NCI-H524 (cell line): ENCODE results near the gene NFIB.

ENCODE experiments used
- DNase-seq, 2 experiments: peaks; one replicate each; lab custom pipeline; 2025; lab: John Stamatoyannopoulos, UW

NFIB gene

DNA sequence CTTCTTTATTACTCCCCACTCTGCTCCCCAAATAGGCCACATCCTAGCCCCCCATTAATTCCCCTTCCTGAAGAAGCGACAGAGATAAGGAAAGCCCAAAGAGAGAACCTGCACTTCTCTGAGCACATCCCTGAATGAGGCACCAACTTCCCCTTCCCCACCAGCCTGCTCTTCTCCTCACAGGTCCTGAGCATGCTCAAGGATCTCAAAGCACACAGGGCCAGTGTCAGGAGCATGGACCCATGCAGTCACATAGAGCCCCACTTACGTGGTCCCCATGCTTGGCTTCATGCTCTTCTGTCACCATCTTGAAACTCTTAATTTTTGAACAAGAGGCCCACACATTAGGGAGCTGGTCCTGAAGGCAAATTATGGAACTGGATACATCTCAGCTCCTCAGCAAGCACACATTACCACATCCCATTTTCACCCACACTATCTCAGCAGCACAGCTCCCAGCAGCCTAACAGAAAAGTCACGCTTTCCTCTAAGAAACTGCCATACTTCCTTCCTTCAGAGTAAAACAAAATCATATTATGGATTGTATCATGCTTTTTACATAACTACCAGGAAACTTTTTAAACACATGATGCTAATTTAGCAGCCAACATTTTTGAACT, 99.8 kb downstream of the NFIB start:
- no peak for DNase-seq

DNA sequence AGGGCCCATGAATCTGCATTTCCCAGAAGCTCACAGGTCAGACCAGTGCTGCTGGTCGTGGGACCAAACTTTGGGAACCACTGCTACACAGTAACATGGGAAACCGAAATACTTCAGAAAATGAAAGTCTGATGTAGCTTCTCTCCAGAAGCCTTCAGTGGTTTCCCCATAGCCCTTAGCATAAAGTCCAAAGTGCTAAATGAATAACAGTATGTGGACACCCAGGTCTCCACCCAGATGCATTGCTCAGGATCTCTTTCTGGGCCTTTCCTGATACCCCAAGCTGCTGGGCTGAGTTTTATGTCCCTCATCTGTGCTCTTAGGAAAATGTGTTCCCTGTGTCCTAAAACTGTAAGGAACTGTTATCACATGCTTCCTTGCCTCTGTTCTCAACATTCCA, 100.4 kb downstream of the NFIB start:
- no peak for DNase-seq

DNA sequence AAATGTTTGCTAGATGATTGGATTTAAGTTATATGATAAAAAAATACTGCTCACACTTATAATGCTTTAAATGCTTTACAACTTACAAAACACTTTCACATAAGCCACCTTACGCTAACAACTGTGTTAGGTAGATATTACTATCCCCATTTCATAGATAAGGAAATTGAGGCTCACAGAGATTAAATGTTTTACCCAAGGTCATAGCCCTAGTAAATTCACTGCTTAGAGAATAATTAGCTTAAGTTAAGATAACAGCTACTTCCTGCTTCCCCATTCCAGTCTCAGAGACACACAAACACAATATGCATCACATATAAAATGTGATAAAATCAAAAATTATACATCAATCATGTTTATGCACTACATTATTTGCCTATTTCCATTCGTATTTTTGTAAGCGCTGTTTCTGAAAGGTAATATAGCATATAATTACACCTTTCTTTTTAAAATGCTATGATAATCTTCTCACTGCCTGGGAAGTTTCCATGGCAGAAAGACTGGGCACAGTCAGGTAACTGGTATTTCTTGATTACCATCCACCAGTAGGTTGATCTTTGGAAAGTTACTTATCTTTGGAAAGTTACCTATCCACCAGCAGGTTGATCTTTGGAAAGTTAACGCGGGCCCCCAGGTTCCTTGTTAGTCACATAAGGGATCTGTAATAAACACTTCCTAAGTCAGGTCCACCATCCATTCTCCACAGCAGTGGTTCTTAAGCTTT, 101.1 kb downstream of the NFIB start:
- DNase-seq, result no peak

DNA sequence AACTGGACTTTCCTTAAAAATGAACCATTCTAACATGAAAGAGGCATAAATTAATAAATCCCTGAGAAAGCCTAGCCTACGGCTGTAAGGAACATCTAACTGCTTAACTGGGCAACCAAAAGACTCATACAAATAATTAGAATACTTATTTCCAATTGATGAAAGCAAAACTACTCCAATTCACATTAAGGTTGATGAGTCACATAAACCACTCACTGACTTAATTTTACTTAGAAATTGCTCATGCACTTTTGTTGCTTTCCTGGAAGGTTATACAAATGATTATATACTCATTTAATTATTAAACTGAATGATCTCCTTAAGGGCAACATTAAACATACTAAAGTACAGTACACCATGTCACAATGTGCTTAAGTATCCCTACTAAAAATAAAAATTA, 101.9 kb downstream of the NFIB start:
- DNase-seq, result no peak

DNA sequence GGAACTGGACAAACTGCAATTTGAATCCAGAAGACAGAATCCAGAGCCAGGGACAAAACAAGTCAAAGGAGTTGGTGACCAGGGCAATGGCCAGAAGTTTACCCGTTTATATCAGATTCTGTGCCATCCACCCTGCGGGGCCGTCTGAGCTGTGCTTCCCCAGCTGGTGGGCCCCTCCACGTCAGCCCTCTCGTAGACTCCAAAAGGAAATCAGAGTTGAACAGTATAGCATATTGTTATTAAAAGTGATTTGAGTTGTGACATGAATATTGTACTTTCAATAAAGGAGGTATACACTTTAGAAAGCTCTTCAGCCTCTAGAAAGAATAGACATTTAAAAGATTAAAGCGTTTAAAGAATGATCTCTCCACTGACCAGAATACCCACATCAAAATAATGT, 102.4 kb downstream of the NFIB start:
- no peak for DNase-seq

DNA sequence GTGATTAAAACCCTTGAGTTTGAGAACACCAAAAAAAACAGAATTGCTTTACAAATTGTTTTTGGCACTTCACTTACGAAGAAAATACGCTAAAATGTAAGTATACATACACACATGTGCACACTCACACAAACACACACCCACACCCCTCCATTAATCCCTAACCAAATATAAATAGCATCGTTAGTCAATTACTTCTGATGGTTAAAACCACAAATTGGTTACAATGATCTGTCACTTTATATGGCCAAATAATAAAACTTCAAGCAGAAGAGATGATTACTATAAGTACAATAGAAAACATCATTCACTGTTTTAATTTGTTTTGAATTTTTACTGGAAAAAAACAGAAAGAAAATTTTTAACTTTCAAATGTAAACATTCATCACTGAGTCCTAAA, 103.5 kb downstream of the NFIB start:
- DNase-seq, result no peak

DNA sequence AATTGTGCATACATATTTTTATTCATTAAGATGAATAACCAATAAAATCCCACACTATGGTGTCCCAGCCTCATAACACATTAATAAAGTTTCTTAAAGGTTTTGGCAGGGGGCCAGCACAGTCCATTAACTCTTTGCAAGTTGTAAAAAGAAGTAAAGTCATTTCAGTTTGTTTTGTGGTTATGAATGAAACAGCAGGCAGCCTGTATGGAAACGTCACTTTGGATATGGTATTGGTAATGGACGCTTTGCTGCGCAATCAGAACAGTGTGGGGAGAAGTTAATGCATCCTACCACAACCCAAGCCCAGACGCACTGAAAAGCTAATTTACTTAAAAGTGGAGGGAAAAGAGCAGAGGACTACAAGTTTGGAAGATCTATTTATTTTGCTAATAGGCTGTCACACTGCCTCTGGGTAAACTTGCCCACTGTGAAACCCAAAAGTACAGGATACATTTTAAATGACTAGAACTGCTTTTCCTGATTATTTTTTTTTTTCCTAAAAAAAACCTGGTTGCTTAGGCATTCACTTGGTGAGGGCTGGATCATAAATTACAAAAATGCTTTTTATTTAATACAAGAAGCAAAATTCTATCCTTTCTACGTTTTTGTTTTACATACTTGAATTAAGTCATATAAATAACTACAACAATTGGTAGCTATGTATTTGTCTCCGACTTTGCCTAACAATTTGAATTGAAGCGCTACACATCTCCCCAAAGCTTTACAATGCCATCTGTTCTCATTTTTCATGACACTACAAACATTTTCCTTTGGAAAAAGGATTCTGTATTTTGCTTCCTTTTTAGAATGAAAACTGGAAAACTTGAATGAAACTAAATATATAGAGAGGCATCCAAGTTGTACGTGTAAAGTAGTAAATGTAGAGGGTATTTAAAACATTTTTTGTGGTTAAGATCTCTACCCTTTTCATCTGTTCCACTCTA, 104.3 kb downstream of the NFIB start:
- DNase-seq, result no peak

DNA sequence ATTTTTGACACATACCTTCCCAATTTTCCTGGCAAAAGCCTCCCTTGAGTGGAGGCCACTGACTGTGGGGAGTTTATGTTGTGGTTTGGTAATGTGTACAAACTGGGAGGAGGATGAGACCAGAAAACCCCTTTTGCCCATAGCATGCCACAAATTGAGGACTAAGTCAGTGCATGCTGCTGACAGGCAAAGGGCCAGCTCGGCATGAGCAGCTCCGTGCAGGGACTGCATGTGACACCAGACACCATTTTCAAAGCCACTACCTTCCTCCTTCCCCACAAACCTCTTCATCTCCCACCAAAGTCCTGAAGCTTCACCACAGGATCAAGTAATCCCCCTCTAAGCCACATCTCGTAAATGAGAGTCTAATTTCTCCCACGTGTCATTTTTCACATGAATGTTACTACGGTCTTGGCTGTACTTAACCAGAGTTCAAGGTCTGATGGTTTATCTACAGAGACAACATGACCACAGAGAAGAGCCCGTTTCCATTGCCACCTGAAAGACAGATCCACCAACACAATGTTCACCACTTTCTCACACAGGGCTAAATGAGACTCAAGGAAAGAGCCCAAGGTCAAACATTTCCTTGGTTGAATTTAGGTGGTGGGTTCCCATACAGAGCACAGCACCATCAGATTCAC, 106.5 kb downstream of the NFIB start:
- DNase-seq, result no peak

DNA sequence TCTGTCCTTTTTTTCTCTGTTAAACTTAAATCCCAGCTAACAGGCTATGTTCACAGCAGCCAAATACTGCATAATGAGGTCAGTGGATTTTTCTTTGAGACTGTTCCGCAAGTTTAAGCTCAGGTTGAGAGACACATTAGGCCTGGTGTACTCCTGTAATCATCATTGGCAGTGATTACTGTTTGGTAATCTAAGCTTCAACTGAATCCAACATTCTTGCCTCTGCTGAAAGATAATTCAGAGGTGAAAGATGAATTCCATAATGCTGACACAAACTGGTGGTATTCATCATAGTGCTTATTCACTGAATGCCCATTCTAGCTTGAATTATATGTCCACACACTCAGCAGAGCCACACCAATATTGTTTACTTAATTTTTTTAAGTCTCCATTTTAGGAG, 108.5 kb downstream of the NFIB start:
- DNase-seq, result no peak

DNA sequence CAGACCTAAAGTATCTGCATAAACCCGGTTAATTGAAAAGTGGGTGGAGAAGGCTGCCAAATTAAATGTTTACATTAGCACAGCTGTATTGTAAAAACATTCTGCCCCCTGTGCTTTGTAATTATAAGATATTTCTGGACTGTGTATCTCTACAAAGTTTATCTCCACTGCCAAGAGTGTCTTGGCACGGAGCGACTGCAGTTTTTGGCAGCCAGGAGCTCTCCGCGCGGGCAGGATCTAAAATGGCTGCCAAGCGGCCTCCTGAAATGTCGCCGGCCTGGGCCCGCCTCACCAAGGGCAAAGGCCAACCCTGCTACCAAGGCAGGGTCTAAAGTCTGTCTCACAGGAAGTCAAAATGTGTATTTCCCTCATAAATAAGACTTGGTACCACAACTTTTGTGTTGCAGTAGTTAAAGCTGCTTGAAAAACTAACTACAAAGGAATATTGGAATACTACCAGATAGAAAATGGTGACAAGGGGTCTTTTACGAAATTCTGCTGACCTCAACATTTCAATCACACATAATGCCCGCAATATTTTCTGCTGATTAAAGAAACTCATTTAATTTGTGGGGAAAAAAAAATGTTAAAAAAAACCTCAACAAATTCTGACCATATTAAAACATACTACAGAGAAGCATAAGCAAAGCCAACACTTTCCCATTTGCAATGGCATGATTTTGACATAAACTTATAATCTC, 110.4 kb downstream of the NFIB start:
- no peak for DNase-seq

DNA sequence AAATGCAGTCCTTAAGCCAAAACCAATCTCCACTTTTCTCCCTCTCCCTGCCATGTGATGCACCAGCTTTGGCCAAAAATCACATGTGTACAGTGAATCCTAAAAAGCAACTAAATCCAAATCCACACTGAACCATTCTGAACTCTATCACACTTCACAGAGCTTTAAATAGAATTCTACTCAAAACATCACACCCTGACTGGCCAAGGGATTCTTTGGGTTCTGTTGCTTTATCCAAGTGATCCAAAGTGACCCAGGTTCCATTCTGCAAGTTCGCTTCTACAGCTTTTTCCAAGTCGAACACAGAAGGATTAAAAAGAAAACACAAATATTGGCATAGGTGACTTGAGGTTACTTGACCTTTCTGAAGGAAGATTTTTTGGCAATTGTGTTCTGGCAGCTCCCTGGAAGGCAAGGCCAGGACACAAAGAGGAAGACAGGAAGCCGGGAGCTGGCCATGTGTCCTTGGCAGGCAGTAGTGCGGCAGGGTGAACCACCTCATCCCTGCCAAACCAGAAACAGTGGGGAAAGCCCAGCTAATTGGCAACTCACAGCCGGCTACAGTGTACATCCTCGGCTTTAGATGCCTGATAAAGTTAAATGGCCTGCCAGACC, 115.0 kb downstream of the NFIB start:
- no peak for DNase-seq

DNA sequence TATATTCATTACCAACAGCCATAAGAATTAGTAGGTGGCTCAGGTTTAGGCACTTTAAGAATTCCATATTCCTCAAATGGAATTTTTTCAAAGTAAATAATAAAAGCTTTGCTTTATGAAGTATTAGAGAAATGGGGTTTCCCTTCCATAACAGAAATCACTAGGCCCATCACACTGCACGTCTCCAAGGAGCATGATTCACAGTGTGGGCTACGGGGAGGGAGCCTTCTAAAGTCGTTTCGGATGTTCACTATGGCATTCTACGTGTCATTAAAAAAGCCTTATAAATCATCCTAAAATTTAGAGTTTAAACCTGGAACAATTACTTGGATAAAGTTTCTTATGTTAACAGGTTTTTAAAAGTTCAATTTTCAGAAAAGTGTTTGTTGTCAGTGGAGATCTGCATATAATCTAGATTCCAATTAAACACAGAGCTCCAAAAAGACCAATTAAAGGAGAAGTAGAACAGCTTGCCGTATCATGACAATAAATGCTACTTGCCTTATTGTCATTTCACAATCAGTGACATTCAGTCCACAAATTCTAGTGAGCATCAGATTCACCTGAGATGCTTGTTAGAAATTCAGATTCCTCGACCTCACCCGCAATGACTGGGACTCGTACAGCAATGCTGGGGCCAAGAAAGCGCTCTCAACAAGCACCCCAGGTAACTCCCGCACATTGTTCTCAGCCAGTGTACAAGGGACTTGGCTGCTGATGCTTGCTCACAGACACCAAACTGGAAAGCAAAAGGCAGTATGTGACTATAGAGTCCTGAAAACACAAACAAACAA, 115.7 kb downstream of the NFIB start:
- no peak for DNase-seq

DNA sequence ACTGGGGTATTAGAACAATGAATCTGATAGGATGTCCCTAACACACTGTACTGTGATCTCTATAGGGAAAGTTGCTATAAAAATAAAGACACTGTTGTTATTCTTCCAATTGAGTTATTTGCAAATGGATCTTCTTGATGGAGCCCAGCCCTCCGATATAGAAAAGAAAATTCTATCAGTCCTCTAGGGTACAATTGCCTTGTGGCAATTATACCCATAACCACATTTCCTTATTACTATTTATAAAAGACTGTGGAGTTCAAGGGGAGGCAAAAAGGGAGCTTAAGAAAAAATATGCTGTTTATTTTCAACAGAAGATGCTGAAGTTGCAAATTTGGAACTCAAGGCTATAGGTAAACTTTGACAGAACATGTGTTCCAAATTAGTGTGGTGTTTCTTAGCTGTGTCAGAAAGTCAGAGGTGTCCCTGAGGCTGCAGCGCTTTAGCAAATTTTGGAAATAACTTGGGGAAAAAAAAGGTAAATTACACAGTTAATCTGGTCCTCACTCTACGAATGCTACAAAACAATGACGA, 116.5 kb downstream of the NFIB start:
- no peak for DNase-seq

DNA sequence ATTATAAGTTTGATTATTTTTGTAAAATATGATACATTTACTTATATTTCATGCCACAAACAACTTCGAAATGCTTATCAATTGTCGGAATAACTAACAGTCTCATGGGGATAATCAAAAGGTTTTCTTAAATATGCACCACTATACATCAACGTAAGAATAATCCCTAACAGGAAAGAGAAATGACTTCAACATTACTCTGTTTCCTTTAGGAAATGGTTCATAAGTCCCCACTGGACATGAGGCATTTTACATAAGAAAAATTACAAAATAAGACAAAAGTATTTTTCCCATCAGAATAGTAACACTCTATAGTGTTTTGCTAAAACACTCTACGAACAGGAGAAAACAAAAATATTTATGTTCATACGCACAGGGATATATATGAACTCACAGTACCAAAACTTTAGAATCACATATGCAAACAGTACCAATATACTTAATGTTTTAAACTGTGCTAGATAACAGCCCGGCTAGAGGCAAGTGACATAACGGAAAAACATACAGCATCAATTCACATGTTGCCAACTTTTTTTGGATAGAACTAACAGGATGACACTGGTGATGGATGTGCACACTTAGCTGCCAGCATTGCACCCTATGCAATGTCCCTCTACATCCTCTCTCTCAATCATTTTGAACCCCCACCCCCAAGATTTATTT, 120.5 kb downstream of the NFIB start:
- no peak for DNase-seq

DNA sequence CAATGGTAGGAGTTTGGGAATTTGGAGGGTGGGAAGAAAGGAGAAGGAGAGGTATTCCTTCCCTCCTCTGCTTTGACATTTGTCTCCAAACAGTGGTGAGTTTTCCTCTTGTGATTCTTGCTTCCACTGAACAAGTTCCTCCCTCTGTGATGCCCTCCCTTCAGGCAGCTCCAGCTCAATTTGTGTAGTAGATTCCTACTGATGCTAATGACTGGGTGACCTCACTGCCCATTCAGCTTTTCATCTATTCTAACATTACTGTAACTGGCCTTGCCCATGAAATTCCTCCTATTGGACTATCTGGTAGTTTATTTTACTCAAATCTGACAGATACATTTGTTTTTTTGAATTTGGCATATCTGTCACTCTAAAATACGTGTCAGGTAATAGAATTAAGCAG, 121.4 kb downstream of the NFIB start:
- DNase-seq, result no peak

DNA sequence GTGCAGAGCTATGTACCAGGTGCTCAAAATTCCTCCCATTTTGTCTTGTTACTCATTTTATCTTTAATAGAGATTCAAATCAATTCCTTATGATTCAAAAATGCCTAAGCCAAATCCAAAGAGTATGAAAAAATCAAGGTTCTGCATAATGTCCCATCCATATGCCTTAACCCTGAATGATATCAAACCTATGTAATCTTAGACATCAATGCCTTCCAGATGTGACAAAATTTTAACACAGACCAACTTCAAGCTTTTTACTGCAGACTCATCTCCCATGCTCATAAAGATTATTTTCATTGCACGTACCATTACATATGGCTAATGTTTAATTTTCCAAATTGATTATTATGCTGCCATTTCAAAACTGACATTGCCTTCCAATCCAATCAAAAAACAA, 122.4 kb downstream of the NFIB start:
- no peak for DNase-seq

DNA sequence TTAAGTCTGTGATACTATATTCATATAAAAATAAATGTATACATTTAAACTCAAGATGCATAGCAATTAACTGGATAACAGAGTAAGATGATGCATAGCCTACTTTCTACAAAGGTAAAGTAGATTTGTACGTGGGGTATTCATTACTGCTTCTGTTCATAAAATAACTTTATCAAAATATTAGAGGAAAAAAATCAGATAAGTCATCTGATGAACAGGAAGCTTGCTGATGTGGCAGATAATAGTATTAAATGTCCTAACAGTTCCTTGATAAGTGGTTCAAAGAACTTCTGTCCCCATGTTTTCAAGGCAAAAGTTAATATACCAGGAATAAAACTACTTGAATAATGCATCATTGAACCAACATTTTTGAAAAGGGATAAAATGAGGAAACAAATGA, 123.7 kb downstream of the NFIB start:
- DNase-seq, result no peak

DNA sequence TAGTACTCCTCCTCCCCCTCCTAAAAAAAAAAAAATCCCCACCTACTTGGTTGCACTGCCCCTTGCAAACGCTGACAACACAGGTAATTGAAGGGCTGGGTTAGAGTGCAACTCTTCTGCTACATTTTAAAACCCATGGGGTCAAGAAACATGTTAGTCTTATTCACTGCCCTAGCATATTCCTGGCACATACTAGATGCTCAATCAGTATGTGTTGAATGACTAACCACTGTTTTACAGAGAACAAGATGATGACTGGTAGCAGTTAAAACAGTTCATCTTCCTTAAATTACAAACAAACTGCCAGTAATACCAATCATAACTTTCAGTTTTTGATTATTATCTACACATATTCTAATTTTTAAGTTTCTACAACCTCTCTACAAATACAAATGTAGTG, 124.4 kb downstream of the NFIB start:
- DNase-seq, result no peak

DNA sequence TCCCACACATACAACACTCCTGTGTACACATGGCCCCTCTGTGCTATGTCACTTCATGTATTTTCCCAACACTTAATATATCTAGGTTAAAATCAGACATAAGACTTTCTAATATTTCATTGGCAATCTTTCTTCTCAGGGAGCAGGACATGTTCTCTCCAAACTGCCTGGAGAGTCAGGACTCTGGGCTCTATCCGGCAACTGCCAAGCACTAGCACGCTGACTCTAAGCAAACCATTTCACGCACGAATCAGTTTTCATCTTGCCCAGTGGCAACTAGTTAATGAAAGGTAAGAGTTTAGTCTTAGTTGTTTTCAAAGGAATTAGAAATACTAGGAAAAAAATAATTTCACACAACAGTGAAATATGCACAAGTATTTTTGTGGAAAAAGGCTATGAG, 124.8 kb downstream of the NFIB start:
- DNase-seq, result no peak

DNA sequence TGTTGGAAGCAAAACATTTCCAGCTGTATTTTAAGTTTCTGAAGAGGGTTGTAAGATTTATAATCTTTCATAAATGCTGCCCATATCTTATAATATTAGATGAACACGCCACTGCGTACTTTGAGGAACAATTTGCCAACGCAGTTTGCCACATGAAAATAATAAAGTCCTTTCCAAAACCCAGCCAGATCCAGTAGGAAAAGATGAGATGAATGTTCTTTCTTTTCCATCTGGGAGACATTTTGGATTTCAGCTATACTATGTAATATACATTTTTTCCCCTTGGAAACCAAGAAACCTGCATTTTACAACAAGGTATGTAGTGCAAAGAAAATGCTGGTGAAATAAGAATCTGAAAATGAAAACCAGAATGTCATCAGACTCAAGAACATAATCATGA, 125.4 kb downstream of the NFIB start:
- no peak for DNase-seq
